ENCODE results near the gene HS3ST2.

DNA sequence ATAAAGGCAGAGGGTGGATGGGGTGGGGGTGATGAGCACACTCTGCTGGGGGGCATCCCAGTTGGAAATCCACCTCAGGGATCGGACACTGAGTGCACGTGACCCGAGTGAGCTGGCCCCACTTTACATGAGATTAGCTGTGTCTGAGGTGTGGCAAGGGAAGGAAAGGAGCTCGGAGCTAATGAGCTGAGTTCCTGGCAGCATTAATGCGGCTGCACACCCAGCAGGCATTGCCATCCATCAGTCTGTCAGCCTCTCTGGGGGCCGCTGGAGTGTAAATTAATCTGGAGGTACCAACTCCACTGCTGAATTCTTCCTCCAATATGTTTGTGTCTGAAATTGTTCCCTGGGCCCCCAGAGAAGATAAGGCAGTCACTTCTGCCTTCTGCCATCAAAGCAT is 65.5 kb downstream of the HS3ST2 start:
- TF ChIP-seq TARDBP (IDR thresholded peaks at IDR 0.05): no peak
- no peak for TF ChIP-seq HDGF (IDR thresholded peaks at IDR 0.05; ENCODE audit: borderline replicate concordance)
- TF ChIP-seq FOXA1 (IDR thresholded peaks at IDR 0.05): no peak
- TF ChIP-seq ARNT (IDR thresholded peaks at IDR 0.05): no peak
- TF ChIP-seq FOXK2 (IDR thresholded peaks at IDR 0.05): no peak
- no peak for TF ChIP-seq FOXM1 (IDR thresholded peaks at IDR 0.05; ENCODE audit: borderline replicate concordance)
- no peak for TF ChIP-seq SP1 (IDR thresholded peaks at IDR 0.05)
- TF ChIP-seq BHLHE40 (IDR thresholded peaks at IDR 0.05; ENCODE audit: borderline replicate concordance): no peak
- TF ChIP-seq L3MBTL2 (conservative IDR thresholded peaks at IDR 0.05): no peak
- no peak for TF ChIP-seq CTBP1 (IDR thresholded peaks at IDR 0.05; ENCODE audit: borderline replicate concordance)
- TF ChIP-seq ELF4 (IDR thresholded peaks at IDR 0.05): no peak
- TF ChIP-seq, protein P1, sequence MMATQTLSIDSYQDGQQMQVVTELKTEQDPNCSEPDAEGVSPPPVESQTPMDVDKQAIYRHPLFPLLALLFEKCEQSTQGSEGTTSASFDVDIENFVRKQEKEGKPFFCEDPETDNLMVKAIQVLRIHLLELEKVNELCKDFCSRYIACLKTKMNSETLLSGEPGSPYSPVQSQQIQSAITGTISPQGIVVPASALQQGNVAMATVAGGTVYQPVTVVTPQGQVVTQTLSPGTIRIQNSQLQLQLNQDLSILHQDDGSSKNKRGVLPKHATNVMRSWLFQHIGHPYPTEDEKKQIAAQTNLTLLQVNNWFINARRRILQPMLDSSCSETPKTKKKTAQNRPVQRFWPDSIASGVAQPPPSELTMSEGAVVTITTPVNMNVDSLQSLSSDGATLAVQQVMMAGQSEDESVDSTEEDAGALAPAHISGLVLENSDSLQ (IDR thresholded peaks at IDR 0.05): no peak
- TF ChIP-seq SUZ12 (IDR thresholded peaks at IDR 0.05): no peak
- TF ChIP-seq ZNF384 (IDR thresholded peaks at IDR 0.05): no peak

All from HEK293T (cell line).